Endothelial cell of umbilical vein (primary cell): ENCODE measurements around the gene KRT34. TPM values are rescaled to one million over a fixed set of nuclear protein-coding genes. Genes with fewer than 3 reads are reported as not detected.

ENCODE experiments used
- BruUV-seq: library from RNA; stranded (reverse); fragments of 400-500 nt; replicated peaks from 2 replicates; lab custom pipeline; 2021; lab: Mats Ljungman, UMichigan
- CTCF ChIA-PET: fragments of 300-600, 350-600 bp; sonication (Branson Sonifier 250); formaldehyde crosslinking; loops from one replicate; lab custom pipeline; 2021; ENCODE audit warnings: antibody characterized with exemption, inconsistent platforms; lab: Charles Lee
- POLR2A ChIA-PET: fragments of 300-600, 350-600 bp; sonication (Branson Sonifier 250); formaldehyde crosslinking; loops from one replicate; lab custom pipeline; 2021; ENCODE audit warnings: antibody characterized with exemption, inconsistent platforms; lab: Charles Lee
- DNase-seq: peaks from one replicate; pipeline ENCODE4 v3.0.0-alpha.2; 2011; ENCODE audit warnings: low read depth, low spot score
- FAIRE-seq: peaks from 2 replicates; lab custom pipeline; 2011; peaks lifted over from hg19 to GRCh38; lab: Jason Lieb, UNC
- H2AFZ ChIP-seq: 2 replicates; pipeline ENCODE4 v1.6.0; 2012; ENCODE audit warnings: low read depth, low read length, control low read depth, inconsistent platforms
- H3K27ac ChIP-seq: 2 replicates; pipeline ENCODE4 v1.5.1; 2011; ENCODE audit warnings: low read depth, mild to moderate bottlenecking, control low read depth, low read length, moderate library complexity; ENCODE audit not compliant: insufficient read depth
- H3K27me3 ChIP-seq, 2 experiments: 2 replicates each; pipeline versions ENCODE4 v1.6.0 to v1.6.1; 2011; ENCODE audit warnings: low read length in 2 of 2, mixed read lengths in 1 of 2; ENCODE audit not compliant: control insufficient read depth in 2 of 2, insufficient read depth in 2 of 2
- H3K36me3 ChIP-seq, 2 experiments: 2 replicates in 1 of 2; 3 replicates in 1 of 2; pipeline ENCODE4 v1.5.1; 2011; ENCODE audit warnings: low read length in 2 of 2, mild to moderate bottlenecking in 1 of 2, moderate library complexity in 1 of 2; ENCODE audit not compliant: control insufficient read depth in 2 of 2, insufficient read depth in 2 of 2; ENCODE audit errors: extremely low read depth in 1 of 2
- H3K4me1 ChIP-seq: 3 replicates; pipeline ENCODE4 v1.5.1; 2011; ENCODE audit warnings: mild to moderate bottlenecking, low read length; ENCODE audit not compliant: control insufficient read depth, insufficient read depth; ENCODE audit errors: extremely low read depth
- H3K4me2 ChIP-seq: 2 replicates; pipeline ENCODE4 v1.6.1; 2011; ENCODE audit warnings: low read length, control low read depth, mixed read lengths; ENCODE audit not compliant: insufficient read depth
- H3K4me3 ChIP-seq, 3 experiments: fragments of 200-600 bp in 1 of 3; sonication (generic), shearing (Covaris generic) in 1 of 3; replicated peaks in 1 of 3; 2 replicates each; pipeline ENCODE4 v1.5.1; 2011 to 2016; ENCODE audit warnings: control low read depth in 3 of 3, low read length in 3 of 3, mild to moderate bottlenecking in 2 of 3, inconsistent platforms in 1 of 3, low read depth in 1 of 3, moderate library complexity in 1 of 3; ENCODE audit not compliant: insufficient read depth in 1 of 3
- H3K79me2 ChIP-seq: 2 replicates; pipeline ENCODE4 v1.6.0; 2012; ENCODE audit warnings: low read length, inconsistent platforms; ENCODE audit not compliant: control insufficient read depth, insufficient read depth
- H3K9ac ChIP-seq: replicated peaks from 2 replicates; pipeline ENCODE3; 2011; ENCODE audit warnings: low read length, control low read depth; ENCODE audit not compliant: insufficient read depth; ENCODE audit errors: extremely low read depth
- H3K9me1 ChIP-seq: replicated peaks from 3 replicates; pipeline ENCODE4 v1.6.0; 2011; ENCODE audit warnings: mild to moderate bottlenecking, low read length; ENCODE audit not compliant: control insufficient read depth, insufficient read depth; ENCODE audit errors: extremely low read depth
- H3K9me3 ChIP-seq: replicated peaks from 2 replicates; pipeline ENCODE4 v1.5.1; 2012; ENCODE audit warnings: low read length, inconsistent platforms; ENCODE audit not compliant: control insufficient read depth, insufficient read depth
- H4K20me1 ChIP-seq: replicated peaks from 2 replicates; pipeline ENCODE3; 2011; ENCODE audit warnings: mild to moderate bottlenecking, low read length; ENCODE audit not compliant: control insufficient read depth, insufficient read depth; ENCODE audit errors: extremely low read depth
- EZH2 ChIP-seq: IDR thresholded peaks from 2 replicates; pipeline ENCODE4 v1.6.1; 2012; ENCODE audit warnings: borderline replicate concordance, low read depth, mild to moderate bottlenecking, moderate library complexity, low read length, inconsistent platforms; ENCODE audit not compliant: severe bottlenecking
- FOS ChIP-seq: IDR thresholded peaks from 2 replicates; pipeline ENCODE4 v1.6.1; 2011; ENCODE audit warnings: mild to moderate bottlenecking, low read length, moderate library complexity, borderline replicate concordance; ENCODE audit not compliant: insufficient read depth
- GATA2 ChIP-seq: IDR thresholded peaks from 2 replicates; pipeline ENCODE4 v1.7.0; 2011; ENCODE audit warnings: low read depth, mild to moderate bottlenecking, moderate library complexity, mixed read lengths, low read length; ENCODE audit not compliant: insufficient read length, insufficient read depth
- JUN ChIP-seq: IDR thresholded peaks from 2 replicates; pipeline ENCODE4 v1.6.1; 2011; ENCODE audit warnings: borderline replicate concordance, low read depth; ENCODE audit not compliant: insufficient read length, insufficient read depth
- MYC ChIP-seq: IDR thresholded peaks from one replicate; pipeline ENCODE4 v1.6.1; 2011; ENCODE audit warnings: mild to moderate bottlenecking, low read depth, low read length
- POLR2A ChIP-seq: IDR thresholded peaks from 2 replicates; pipeline ENCODE4 v1.6.1; 2012; ENCODE audit warnings: low read depth, mild to moderate bottlenecking, control low read depth, low read length
- POLR2AphosphoS5 ChIP-seq: IDR thresholded peaks from 2 replicates; pipeline ENCODE4 v1.6.1; 2012; ENCODE audit warnings: low read depth, mild to moderate bottlenecking, control low read depth, low read length, moderate library complexity; ENCODE audit not compliant: insufficient read depth
- dilution Hi-C: fragments of 300-500 bp; cut with MboI; formaldehyde crosslinking; loops from one replicate; pipeline ENCODE4 v1.15.0; 2019; ENCODE audit warnings: low sequenced_read_pairs; ENCODE audit not compliant: extremely low pct_ligation_motif_present
- intact Hi-C: fragments of 100-400 bp; cut with micrococcal nuclease; formaldehyde crosslinking; loops from one replicate; pipeline ENCODE4 v1.10.0; 2022
- polyA plus RNA-seq, 4 experiments: library from polyadenylated mRNA; depleted of rRNA in 3 of 4; stranded (reverse) in 3 of 4; unstranded in 1 of 4; fragments of >200 nt; gene quantifications; 2 replicates each; pipeline versions ENCODE4 v1.2.1 to v1.2.3, GENCODE V29; 2011 to 2012; ENCODE audit warnings: missing spikeins in 1 of 4
- total RNA-seq: library from RNA; stranded (reverse); gene quantifications from 2 replicates; pipeline ENCODE4 v1.2.3, GENCODE V29; 2021
- TF ChIP-seq, protein P1 (sequence below): IDR thresholded peaks from 2 replicates; pipeline ENCODE4 v1.6.1; 2011; ENCODE audit not compliant: insufficient read depth, insufficient read length
- TF ChIP-seq, protein P2 (sequence below), 2 donors: IDR thresholded peaks; 1 replicate in 1 of 2; 2 replicates in 1 of 2; pipeline ENCODE4 v1.5.1; 2011; ENCODE audit warnings: low read length in 2 of 2, mild to moderate bottlenecking in 2 of 2, moderate library complexity in 2 of 2, control low read depth in 1 of 2, inconsistent platforms in 1 of 2, low read depth in 1 of 2; ENCODE audit not compliant: insufficient read depth in 1 of 2; ENCODE audit errors: extremely low read depth in 1 of 2

The KRT34 gene
- total and polyA plus RNA-seq, 2 donors (not counting 3 experiments of a cell fraction or from before 2014, with no cell fraction given): not detected

DNA sequence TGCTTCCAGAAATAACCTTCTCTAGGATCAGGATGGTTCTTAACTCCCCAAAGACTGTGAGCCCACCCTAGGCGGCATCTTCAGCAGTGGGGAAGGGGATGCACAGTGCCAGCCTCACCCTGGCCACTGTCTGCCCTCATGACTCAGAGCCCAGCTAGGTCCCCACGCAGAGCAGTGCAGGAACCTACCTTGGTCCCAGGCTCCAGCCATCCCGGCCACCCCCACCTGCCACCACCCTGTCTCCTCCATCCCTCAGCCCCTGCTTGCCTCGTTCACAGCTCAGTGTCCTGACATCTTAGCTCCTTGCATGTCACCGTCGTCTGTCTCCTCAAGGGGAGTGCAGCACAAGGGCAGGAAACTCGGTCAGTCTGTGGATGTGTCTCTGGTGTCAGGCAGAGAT, 50.5 kb downstream of the KRT34 start:
- Histone ChIP-seq H3K27me3 (no peaks in the 10 kb centered on the region), H3K9ac (no peak overlapping the region), H3K9me1 (no peaks in the 10 kb centered on the region), H4K20me1 (no peaks in the 10 kb centered on the region), H3K4me3 (no peak overlapping the region), H3K79me2 (no peaks in the 10 kb centered on the region), H2AFZ (no peak overlapping the region), H3K36me3 (no peaks in the 10 kb centered on the region), H3K4me2 (no peak overlapping the region), H3K9me3 (no peaks in the 10 kb centered on the region), H3K27ac (no peak overlapping the region), H3K4me1 (no peaks in the 10 kb centered on the region)
- ChIA-PET CTCF (interaction anchor here (1.1 to 3.9 kb wide), 6 partner anchors 9 to 422 kb away, joined by 3 to 16 read pairs (median 6); no protein-coding TSS in a partner anchor), POLR2A (no interaction called here)
- DNase-seq (no peak), FAIRE-seq (no peak)
- TF ChIP-seq FOS (no peak), JUN (no peak), POLR2A (no peak), POLR2AphosphoS5 (no peak), EZH2 (no peak), GATA2 (no peak), MYC (no peak)
- TF ChIP-seq, protein P1, sequence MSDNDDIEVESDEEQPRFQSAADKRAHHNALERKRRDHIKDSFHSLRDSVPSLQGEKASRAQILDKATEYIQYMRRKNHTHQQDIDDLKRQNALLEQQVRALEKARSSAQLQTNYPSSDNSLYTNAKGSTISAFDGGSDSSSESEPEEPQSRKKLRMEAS: no peak
- TF ChIP-seq, protein P2, sequence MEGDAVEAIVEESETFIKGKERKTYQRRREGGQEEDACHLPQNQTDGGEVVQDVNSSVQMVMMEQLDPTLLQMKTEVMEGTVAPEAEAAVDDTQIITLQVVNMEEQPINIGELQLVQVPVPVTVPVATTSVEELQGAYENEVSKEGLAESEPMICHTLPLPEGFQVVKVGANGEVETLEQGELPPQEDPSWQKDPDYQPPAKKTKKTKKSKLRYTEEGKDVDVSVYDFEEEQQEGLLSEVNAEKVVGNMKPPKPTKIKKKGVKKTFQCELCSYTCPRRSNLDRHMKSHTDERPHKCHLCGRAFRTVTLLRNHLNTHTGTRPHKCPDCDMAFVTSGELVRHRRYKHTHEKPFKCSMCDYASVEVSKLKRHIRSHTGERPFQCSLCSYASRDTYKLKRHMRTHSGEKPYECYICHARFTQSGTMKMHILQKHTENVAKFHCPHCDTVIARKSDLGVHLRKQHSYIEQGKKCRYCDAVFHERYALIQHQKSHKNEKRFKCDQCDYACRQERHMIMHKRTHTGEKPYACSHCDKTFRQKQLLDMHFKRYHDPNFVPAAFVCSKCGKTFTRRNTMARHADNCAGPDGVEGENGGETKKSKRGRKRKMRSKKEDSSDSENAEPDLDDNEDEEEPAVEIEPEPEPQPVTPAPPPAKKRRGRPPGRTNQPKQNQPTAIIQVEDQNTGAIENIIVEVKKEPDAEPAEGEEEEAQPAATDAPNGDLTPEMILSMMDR (IDR thresholded peaks at IDR 0.05; ENCODE audit: extremely low read depth in 1 of 2, insufficient read depth in 1 of 2, low read depth in 1 of 2, low read length in 2 of 2): no peak
- no TSS peak for BruUV-seq
- intact Hi-C loops (no loop called here), dilution Hi-C loops (no loop called here)
